HG02678 (cell line): ENCODE data around the gene WRAP73.

Experiments
- ATAC-seq: cut with Tn5 transposase; IDR thresholded peaks from one replicate; pipeline ENCODE4 v1.9.1; 2021; ENCODE audit warnings: mild to moderate bottlenecking, moderate library complexity; ENCODE audit not compliant: unreplicated experiment

Gene WRAP73

DNA sequence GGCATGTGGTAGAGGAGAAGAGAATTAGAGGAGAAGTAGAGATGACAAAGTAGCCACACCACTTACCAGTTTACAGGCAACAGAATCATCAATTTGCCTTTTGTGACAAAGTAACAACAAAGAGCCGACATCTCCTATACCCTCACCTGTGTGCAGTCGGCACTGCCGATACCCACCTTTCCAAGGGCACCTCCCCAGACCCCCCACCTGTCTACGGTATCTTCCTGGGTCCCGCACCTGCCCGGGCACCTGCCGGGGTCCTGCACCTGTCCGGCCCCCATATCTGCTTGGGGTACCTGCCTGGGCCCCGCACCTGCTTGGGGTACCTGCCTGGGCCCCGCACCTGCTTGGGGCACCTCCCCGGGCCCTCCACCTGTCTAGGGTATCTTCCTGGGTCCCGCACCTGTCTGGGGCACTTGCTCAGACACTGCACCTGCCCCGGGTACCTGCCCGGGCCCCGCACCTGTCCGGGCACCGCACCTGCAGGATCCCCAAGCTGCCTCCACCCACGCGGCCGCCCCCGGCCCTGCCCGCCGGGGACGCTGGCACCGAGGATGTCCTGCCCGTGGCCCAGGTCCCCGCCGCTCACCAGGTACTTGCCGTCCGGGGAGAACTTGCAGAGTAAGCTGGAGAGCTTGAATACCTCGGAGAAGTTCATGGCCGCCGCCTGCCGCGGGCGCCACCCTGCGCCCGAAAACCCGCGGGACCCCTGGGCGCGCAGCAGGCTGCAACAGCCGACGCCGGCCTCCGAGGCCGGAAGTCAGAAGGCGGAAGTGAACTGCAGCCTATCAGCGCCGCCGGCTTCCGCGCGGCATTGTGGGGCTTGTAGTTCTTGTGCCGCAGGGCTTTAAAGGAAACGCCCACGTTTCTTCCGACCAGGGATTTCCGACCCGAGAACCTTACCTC lies at the start of gene WRAP73:
Gene WRAP73, minus strand, starts transcription at position 762 of the 906 bp plus-strand sequence. Its CDS starts 104 bp downstream, at position 658.
- ATAC-seq = peak; percentile 91

GRCh38 chr1:3699596-3699995 lies 49.7 kb upstream of the WRAP73 start:
- no peak for ATAC-seq

- ATAC-seq = no peak
These were observed 48.9 kb upstream of the WRAP73 start for GRCh38 chr1:3698660-3699408.

DNA sequence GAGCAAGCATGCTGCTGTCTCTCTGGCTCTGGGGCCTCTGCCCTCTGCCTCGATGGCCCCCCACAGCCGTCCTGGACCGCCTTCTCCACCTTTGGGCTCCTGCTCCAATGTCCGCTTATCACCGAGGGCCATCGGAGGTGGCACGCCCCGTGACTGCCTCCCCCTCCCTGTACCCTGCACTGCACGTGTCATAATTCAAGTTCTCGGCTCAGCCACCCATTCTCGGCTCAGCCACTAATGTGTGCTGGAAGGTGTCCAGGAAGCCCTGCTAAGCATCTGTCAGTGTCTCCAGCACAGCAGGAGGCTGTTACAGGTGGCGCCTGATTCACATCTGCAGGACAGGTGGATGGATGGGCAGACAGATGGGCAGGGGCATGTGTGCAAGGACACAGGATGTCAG lies 47.9 kb upstream of the WRAP73 start:
- no peak for ATAC-seq

DNA sequence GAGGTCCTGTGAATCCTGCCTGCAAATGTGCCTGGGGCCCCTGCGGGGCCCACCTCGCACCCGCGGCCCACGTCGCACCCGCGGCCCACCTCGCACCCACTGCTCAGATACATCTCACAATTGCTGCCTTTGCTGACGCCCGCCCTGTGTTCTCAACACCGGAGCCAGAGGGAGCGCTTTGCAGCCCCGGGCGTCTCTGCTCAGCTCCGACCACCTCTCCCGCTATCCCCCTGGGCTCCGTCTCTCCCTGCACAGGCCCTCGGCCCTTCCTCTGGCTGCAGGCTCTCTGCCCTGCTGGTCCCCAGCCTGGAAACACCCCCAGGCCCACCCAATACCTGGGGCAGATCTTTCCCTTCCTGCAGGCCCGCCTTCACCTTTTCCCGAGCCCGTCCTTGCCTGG lies 47.2 kb upstream of the WRAP73 start:
- ATAC-seq = no peak

DNA sequence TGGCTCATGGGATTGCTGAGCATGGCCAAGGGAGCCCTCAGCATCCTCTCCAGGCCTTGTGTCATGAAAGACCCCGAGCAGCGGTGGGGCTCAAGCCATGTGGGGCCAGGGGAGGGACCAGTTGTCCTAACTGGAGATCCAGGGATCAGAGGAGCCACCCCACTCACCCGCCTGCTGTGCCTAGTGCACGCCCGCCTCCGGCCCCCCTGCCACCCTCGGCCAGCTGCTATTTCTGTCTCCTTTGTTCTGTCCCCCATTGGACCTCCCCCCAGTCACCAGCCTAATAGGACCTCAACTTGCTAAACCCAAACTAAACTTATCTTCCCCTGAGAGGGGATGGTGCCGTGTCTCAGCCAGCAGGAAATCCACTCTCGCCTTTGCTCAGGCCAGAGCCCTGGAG lies 46.8 kb upstream of the WRAP73 start:
- no peak for ATAC-seq

GRCh38 chr1:3695326-3696217 lies 45.7 kb upstream of the WRAP73 start:
- no peak for ATAC-seq

- no peak for ATAC-seq
These were observed 43.4 kb upstream of the WRAP73 start for GRCh38 chr1:3693321-3693720.

DNA sequence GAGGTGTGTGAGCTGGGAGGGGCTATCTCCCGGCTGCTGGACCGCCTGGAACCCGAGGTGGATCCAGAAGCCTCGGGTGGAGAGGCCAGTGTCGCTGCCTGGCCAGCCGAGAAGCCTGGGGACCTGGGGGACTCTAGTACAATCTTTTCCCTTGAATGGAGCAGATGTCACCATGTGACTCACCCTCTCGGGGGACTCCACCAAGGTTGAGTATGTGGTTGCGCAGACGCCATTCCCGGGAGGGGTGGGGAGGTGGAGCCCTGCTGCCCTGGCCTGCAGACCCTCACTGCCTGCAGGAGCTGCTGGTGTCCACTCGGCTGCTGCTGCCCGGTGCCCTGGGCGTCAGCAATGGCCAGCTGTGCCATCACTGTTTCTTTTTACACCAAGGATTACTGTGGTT lies 42.7 kb upstream of the WRAP73 start:
- no peak for ATAC-seq

GRCh38 chr1:3691421-3692204 lies 41.7 kb upstream of the WRAP73 start:
- ATAC-seq = no peak

DNA sequence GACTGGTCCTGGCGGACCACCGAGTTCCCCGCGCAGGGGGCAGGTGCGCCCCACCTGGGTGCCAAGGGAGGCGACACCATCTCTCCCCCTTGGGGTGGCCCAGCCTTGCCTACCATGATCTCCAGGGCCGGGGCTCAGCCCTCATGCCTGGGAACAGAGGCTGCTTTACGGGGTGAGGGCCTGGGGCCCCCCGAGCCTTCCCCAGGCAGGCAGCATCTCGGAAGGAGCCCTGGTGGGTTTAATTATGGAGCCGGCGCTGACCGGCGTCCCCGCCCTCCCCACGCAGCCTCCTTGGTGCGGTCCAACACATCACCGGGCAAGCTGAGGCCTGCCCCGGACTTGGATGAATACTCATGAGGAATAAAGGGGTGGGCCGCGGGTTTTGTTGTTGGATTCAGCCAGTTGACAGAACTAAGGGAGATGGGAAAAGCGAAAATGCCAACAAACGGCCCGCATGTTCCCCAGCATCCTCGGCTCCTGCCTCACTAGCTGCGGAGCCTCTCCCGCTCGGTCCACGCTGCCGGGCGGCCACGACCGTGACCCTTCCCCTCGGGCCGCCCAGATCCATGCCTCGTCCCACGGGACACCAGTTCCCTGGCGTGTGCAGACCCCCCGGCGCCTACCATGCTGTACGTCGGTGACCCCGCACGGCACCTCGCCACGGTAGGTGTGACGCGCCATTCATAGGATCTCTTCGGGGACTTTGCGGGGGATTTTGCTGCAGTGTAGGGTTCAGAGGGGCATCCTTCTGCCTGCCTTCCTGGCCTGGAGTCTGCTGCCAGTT lies 40.6 kb upstream of the WRAP73 start:
- ATAC-seq = no peak

DNA sequence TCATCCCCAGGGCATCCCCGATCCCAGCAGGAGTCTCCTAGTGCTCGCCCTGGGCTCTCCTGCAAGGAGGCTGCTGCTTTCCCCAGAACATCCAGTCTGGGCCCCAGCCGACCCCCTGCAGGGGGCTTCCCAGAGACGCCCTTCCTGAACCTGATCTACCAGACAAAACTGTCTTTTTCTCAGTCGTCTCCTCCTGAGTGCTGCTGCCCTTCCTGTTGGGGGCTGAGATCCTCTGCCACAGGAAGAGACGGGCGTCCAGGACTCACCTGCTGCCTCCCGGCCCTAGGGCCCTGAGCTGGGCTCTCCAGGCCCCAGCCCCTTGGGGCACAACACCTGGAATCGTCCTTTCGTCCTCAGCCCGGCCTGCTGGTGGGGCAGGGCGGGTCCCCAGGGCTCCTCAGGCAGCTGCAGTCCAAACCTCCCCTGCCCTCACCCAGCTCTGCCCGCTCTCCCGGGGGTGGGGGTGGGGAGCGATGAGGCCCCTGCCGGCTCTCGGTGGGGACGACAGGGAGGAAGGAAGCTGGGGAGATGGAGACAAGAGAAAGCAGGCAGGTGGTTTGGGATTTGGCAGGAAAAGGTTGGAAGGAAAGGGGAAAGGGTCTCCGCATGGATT lies 39.3 kb upstream of the WRAP73 start:
- ATAC-seq = no peak

DNA sequence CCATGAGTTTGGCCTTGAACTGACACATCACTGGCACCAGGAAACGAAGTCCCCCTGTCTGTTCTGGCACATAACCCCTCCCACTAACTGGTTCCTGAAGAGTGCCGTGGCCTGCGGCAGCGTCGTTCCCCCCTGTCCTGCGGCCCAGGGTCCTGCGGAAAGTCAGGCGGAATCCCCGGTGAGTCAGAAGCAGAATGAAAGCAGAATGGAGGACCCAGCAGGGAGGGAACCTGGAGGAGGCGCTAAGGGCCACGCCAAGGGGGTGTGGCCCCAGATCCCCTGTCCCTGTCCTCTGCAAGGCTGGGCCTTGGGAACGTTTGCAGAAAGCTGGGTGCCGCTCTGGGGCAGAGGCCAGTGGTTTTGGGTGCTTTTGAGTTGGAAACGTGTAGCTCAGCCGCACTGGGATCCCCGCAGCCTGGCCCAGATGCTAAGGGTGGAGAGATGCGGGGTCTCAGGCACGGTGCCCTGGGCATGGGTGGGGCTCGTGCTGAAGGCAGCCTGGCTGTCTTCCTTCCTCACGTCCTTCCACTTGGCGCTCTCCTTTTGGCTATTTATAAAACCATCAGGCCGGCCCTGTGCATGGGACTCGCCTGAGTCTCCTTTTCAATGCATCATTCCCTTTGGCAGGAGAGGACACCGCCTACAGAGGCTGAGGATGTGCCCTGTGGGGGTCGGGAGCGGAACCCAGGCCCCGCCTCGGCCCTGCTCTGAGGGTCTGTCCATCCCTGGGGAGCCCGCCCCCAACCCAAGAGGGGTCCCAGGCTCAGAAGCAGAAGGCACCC lies 38.6 kb upstream of the WRAP73 start:
- ATAC-seq = no peak

DNA sequence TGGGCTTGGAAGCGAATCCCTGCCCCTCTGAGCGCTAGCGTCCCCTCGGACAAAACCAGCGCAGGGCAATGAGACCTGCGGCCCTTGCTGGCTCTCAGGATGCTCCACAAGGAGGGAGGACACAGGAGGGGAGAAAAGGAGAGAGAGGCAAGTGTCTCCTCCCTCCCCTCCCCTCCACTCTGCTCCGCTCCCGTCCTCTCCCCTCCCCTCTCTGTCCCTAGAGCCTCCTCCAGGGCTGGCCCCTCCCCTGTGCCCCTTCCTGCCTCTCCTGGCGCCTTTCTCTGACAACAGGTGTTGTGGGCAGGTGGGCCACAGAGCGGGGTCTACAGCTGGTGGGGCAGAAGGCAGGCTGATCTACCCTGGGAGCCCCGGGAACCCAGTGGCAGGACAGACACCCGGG lies 37.6 kb upstream of the WRAP73 start:
- ATAC-seq = no peak

GRCh38 chr1:3685906-3686305 lies 36.0 kb upstream of the WRAP73 start:
- ATAC-seq = no peak

DNA sequence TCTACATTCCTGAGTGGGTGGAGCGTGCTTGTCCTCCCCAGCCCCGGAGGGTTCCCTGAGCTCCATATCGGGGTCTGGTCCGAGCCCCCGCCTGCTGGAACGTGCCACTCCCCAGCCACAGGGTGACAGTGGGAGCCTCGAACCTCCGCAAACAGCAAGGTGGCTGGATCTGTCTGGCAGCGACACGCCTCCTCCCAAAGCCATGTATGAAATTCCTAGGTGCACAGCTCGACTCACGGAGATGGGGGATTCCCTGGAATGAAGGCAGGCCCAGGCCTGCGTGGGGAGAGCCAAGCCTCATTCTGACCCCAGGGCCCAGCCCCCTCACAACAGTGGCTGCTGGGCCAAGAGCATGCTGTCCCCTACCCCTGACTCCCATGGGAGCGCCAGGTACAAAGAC lies 35.3 kb upstream of the WRAP73 start:
- ATAC-seq = no peak

- ATAC-seq = no peak
These were observed 34.1 kb upstream of the WRAP73 start for GRCh38 chr1:3683992-3684391.

DNA sequence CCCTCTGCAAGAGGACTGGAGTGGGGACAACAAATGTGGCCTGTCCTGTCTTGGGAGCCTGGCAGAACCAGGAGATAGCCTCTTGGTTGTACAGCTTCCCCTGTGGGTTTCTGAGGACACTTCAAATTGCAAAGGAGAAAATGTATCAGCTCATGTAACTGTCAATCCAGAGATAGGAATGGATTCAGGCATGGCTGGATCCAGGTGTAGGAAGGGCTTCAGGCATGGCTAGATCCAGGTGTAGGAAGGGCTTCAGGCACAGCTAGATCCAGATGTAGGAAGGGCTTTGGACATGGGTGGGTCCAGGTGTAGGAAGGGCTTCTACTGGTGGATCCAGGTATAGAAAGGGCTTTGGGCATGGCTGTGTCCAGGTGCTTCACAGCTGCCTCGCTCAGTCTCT lies 33.3 kb upstream of the WRAP73 start:
- ATAC-seq = no peak
